ENCODE results near the gene GAS6.
"Not testable (repeated sequence)": the region's sequence is repeated elsewhere in the genome, so short reads cannot be mapped to it uniquely, and the experiment has no call there.

Gene GAS6

GRCh38 chr13:113841353-113841650 is 22.6 kb downstream of the GAS6 start:
- no peaks in the 10 kb centered on the region for H3K9me3 ChIP-seq (ENCODE audit: low read length)
- no peaks in the 10 kb centered on the region for H3K27me3 ChIP-seq (ENCODE audit: insufficient read depth, low read length)
- peaks cover 10% of the 10 kb centered on the region for H3K4me1 ChIP-seq (ENCODE audit: insufficient read depth, low read length)
- H3K36me3 ChIP-seq (ENCODE audit: insufficient read depth, low read length), result no peaks in the 10 kb centered on the region
- no peak overlapping the region for H2AFZ ChIP-seq (ENCODE audit: low read depth, low read length)
- H3K4me3 ChIP-seq (ENCODE audit: low read length), result no peak overlapping the region

DNA sequence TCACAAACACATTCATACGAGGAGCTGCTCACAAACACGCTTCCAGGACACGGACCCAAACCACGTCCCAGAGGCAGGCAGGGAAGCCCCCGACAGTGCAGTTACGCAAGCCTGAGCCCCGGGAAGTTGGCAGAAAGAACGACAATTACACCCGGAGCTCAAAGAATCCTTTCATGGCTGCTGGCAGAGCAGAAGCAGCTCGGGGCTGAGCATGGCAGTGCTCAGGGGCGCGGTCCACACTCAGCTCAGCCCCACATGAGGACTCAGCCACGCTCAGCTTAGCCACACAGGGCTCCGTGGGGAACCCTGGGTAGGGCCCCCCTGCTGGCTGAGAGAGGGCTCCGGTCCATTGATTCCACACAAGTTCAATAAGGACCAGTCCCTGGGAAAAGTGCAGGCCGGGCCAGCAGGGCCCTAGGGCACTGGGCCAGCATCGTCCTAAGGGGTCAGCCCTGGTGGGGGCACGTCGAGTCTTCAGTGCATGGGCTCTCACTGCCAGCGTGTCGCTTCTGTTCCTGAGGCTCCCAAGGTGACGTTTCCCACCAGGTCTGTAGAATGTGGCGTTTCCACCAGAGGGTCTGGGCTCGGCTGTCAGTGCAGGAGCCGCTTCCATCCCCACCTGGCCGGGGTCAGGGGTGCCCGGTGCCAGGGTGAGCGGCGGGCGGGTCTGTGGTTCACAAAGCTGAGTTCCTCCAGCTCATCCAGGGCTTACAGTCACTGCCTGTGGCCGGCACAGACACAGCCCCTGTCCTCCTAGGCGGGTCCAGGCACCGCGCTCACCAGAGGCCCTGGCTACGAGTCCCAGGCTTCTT is 23.1 kb downstream of the GAS6 start:
- Histone ChIP-seq H3K36me3 (ENCODE audit: insufficient read depth, low read length) (no peaks in the 10 kb centered on the region), H3K27me3 (ENCODE audit: insufficient read depth, low read length) (no peaks in the 10 kb centered on the region), H3K9me3 (ENCODE audit: low read length) (no peaks in the 10 kb centered on the region), H2AFZ (ENCODE audit: low read depth, low read length) (no peak overlapping the region), H3K4me3 (ENCODE audit: low read length) (no peak overlapping the region), H3K4me1 (ENCODE audit: insufficient read depth, low read length) (peaks cover 10% of the 10 kb centered on the region)

- H3K9me3 ChIP-seq (ENCODE audit: low read length), result no peaks in the 10 kb centered on the region
- H3K27me3 ChIP-seq (ENCODE audit: insufficient read depth, low read length), result no peaks in the 10 kb centered on the region
- no peaks in the 10 kb centered on the region for H3K36me3 ChIP-seq (ENCODE audit: insufficient read depth, low read length)
- H2AFZ ChIP-seq (ENCODE audit: low read depth, low read length), result no peak overlapping the region
- H3K4me1 ChIP-seq (ENCODE audit: insufficient read depth, low read length), result peaks cover 10% of the 10 kb centered on the region
- no peak overlapping the region for H3K4me3 ChIP-seq (ENCODE audit: low read length)
These were observed 24.2 kb downstream of the GAS6 start for GRCh38 chr13:113839536-113840204.

- Histone ChIP-seq H3K27me3 (ENCODE audit: insufficient read depth, low read length) (no peaks in the 10 kb centered on the region), H3K36me3 (ENCODE audit: insufficient read depth, low read length) (no peaks in the 10 kb centered on the region), H3K4me1 (ENCODE audit: insufficient read depth, low read length) (peaks cover 10% of the 10 kb centered on the region), H3K9me3 (ENCODE audit: low read length) (no peaks in the 10 kb centered on the region), H3K4me3 (ENCODE audit: low read length) (no peak overlapping the region), H2AFZ (ENCODE audit: low read depth, low read length) (no peak overlapping the region)
These were observed 25.1 kb downstream of the GAS6 start for GRCh38 chr13:113838711-113839201.

DNA sequence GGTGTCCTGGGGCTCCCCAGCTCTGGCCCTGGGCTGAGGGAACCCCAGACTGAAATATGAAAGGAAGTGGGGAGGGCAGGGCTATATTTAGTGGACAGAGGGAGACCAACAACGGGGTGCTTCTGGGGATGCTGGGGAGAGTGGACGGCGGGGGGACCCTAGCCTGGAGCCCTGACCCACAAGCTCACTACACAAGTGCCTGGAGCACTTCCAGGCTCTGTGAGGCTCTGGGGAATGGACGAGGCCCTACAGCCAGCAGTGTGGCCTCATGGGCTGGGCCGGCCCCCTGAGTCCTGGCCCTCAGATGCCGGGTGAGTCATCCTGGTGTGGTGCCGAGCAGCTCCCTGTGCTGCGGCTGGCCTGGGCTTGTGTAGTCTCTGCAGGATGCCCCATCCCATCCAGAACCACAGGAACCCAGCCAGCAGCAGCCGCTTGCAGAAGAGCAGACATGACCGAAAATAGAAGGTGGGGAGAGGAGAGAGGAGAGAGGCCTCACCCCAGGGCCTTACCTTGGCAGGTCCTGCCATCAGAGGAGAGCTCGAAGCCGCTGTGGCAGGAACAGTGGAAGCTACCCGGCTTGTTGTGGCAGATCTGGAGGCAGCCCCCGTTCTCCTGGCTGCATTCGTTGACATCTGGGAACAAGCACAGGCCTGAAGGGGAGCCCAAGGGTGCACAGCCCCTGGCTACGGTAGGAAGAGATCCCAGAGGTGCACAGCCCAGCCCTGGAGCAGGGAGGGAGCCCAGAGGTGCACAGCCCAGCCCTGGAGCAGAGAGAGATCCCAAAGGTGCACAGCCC is 26.1 kb downstream of the GAS6 start:
- Histone ChIP-seq H3K4me3 (ENCODE audit: low read length) (no peak overlapping the region), H3K4me1 (ENCODE audit: insufficient read depth, low read length) (peaks cover 10% of the 10 kb centered on the region), H3K27me3 (ENCODE audit: insufficient read depth, low read length) (no peaks in the 10 kb centered on the region), H3K9me3 (ENCODE audit: low read length) (no peaks in the 10 kb centered on the region), H3K36me3 (ENCODE audit: insufficient read depth, low read length) (no peaks in the 10 kb centered on the region), H2AFZ (ENCODE audit: low read depth, low read length) (no peak overlapping the region)

DNA sequence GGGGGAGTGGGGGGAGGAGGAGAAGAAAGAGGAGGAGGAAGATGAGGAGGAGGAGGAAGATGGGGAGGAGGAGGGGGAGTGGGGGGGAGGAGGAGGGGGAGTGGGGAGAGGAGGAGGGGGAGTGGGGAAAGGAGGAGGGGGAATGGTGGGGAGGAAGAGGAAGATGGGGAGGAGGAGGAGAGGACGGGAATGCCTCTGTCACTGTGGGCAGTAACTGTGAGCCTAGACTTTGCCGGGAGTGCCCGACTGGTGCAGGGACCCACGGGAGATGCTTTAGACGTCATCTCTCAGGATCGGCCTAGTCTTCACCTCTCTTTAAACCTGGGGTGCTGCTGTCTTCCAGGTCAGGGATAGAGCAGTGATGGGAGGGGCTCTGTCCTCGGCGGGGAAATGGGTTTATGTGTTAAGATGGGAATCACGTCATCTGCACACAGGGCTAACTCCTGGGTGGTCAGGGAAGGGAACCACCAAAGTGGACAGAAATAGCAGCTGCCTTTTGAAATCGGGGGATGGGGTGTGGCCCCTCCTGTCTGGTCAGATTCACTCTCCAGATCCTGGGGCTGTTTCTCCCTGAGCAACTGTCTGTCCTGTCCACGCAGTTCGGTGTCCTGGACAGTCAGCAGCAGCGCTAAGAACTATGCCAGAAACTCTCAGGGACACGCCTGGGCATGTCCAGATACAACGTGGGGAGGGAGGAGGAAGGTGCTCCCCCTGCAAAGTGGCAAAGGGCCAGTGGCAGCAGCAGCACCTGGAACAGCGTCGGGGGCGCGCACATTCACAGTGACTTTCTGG is 26.9 kb downstream of the GAS6 start:
- H2AFZ ChIP-seq (ENCODE audit: low read depth, low read length), result no peak overlapping the region
- H3K4me3 ChIP-seq (ENCODE audit: low read length), result no peak overlapping the region
- no peaks in the 10 kb centered on the region for H3K36me3 ChIP-seq (ENCODE audit: insufficient read depth, low read length)
- peaks cover 10% of the 10 kb centered on the region for H3K4me1 ChIP-seq (ENCODE audit: insufficient read depth, low read length)
- no peaks in the 10 kb centered on the region for H3K9me3 ChIP-seq (ENCODE audit: low read length)
- H3K27me3 ChIP-seq (ENCODE audit: insufficient read depth, low read length), result no peaks in the 10 kb centered on the region

DNA sequence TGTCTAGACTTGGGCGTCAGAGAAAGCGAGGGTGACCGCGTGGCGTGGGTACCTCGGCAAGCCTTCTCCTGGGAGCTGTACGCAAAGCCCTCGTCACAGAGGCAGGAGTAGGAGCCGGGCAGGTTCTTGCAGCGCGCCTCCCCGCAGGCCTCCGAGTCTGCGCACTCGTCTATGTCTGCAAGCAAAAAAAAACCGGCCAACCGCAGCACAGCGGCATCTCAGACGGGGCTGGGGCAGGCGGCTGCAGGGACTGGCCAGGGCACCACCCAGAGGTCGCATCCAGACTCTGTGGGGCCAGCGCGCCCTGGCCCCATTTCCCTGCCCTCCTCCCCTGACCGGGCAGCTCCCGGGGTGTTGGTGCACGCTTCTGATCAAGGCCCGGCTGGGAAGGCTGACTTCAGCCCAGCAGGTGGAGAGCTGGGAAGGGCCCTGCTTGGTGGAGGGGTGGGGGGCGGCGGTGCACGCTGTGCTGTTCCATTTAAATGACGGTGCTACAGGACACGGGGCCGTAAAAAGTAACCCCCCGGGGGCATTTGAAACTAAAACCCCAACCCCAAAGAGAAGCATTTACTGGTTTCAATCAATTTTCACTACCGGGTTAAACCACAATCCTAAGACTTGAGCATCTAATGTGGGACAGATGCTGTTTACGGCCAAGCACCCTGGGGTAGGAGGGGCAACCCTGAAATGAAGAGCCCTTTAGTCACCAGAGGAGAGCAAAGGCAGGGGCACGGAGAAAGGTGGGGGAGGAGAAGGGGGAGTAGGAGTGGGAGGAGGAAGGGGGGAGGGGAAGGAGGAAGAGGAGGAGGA is 28.2 kb downstream of the GAS6 start:
- Histone ChIP-seq H3K9me3 (ENCODE audit: low read length) (no peaks in the 10 kb centered on the region), H3K27me3 (ENCODE audit: insufficient read depth, low read length) (no peaks in the 10 kb centered on the region), H3K4me1 (ENCODE audit: insufficient read depth, low read length) (peaks cover 10% of the 10 kb centered on the region), H2AFZ (ENCODE audit: low read depth, low read length) (no peak overlapping the region), H3K36me3 (ENCODE audit: insufficient read depth, low read length) (no peaks in the 10 kb centered on the region), H3K4me3 (ENCODE audit: low read length) (no peak overlapping the region)

DNA sequence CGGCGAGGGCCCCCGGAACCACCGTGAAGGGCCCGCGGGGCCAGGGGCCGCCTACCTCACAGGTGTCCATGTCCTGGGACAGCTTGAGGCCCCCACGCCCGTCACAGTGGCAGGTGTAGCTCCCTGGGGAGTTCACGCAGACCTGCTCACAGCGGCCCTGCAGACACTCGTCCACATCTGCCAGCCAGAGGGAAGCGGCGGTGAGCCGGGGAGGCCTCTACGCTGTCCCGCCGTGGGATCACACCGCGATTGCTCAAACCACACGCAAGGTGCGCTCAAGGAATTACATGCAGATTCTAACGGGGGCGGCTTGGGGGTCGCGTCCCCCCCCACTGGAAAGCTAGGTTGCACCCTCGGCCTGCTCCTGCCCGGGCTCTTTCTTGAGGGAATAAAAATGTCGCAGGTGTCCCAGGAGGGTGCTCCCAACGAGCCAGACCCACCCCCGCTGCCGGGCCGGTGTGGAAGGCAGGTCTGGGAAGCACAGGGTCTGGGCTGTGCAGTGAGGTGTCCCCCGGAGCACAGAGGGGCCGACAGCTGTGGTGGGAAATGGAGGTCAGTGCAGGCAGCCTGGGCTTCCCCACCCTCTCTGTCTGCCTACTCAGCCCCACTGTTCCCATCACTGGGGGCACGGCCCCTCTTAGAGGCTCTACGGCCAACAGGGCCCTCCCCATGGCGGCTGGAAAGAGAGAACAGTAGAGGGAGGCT is 29.2 kb downstream of the GAS6 start:
- no peaks in the 10 kb centered on the region for H3K36me3 ChIP-seq (ENCODE audit: insufficient read depth, low read length)
- no peak overlapping the region for H2AFZ ChIP-seq (ENCODE audit: low read depth, low read length)
- H3K9me3 ChIP-seq (ENCODE audit: low read length), result no peaks in the 10 kb centered on the region
- peaks cover 10% of the 10 kb centered on the region for H3K4me1 ChIP-seq (ENCODE audit: insufficient read depth, low read length)
- H3K4me3 ChIP-seq (ENCODE audit: low read length), result no peak overlapping the region
- H3K27me3 ChIP-seq (ENCODE audit: insufficient read depth, low read length), result no peaks in the 10 kb centered on the region

DNA sequence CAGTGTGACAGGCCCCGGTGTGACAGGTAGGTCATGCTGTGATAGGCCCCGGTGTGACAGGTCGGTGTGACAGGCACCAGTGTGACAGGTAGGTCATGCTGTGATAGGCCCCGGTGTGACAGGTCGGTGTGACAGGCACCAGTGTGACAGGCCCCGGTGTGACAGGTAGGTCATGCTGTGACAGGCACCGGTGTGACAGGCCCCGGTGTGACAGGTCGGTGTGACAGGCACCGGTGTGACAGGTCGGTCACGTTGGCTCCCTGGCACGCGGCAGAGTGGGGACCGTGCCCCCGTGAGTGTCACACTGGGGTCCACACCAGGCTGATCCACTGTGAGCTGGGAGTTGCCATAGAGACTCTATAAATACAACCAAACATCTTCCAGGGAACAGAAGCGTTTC is 29.9 kb downstream of the GAS6 start:
- not testable (repeated sequence) for H2AFZ ChIP-seq (ENCODE audit: low read depth, low read length); H3K36me3 ChIP-seq (ENCODE audit: insufficient read depth, low read length)

GRCh38 chr13:113833111-113833830 is 30.6 kb downstream of the GAS6 start:
- Histone ChIP-seq H3K36me3 (ENCODE audit: insufficient read depth, low read length) (no peaks in the 10 kb centered on the region), H3K4me1 (ENCODE audit: insufficient read depth, low read length) (peaks cover 10% of the 10 kb centered on the region), H2AFZ (ENCODE audit: low read depth, low read length) (no peak overlapping the region), H3K4me3 (ENCODE audit: low read length) (no peak overlapping the region), H3K27me3 (ENCODE audit: insufficient read depth, low read length) (no peaks in the 10 kb centered on the region), H3K9me3 (ENCODE audit: low read length) (no peaks in the 10 kb centered on the region)

More for the DNA sequence above, 29.9 kb downstream of the GAS6 start:
- not testable (repeated sequence) for H3K27me3 ChIP-seq (ENCODE audit: insufficient read depth, low read length); H3K4me3 ChIP-seq (ENCODE audit: low read length); H3K9me3 ChIP-seq (ENCODE audit: low read length)
- peaks cover 10% of the 10 kb centered on the region for H3K4me1 ChIP-seq (ENCODE audit: insufficient read depth, low read length)

DNA sequence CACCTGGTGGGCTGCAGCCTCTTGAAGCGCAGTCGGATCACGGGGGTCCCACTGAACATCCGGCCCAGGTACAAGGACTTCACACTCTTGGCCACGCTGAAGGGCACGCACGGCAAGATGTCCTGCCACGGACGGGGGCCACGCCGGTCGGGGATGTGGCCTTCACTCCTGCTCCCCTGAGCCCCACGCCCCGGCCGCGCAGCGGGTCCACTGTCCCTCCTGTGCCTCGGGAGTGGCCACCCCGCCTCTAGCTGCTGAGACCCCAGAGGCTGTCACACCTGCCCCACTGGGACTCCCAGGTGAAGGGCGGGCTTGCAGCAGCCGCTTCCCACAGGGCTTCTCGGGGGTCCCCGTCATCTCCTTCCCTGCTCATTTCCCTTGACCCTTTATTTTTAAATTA is 31.2 kb downstream of the GAS6 start:
- Histone ChIP-seq H3K27me3 (ENCODE audit: insufficient read depth, low read length) (no peaks in the 10 kb centered on the region), H3K9me3 (ENCODE audit: low read length) (no peaks in the 10 kb centered on the region), H3K36me3 (ENCODE audit: insufficient read depth, low read length) (no peaks in the 10 kb centered on the region), H2AFZ (ENCODE audit: low read depth, low read length) (no peak overlapping the region), H3K4me1 (ENCODE audit: insufficient read depth, low read length) (peaks cover 7% of the 10 kb centered on the region), H3K4me3 (ENCODE audit: low read length) (no peak overlapping the region)
